Kidney epithelial cell (primary cell): ENCODE measurements around the gene ST6GALNAC5. TPM values are rescaled to one million over a fixed set of nuclear protein-coding genes. Genes with fewer than 3 reads are reported as not detected.

ENCODE experiments used
- DNase-seq: peaks from one replicate; pipeline ENCODE4 v3.0.0-alpha.2; 2010; ENCODE audit warnings: low read depth
- H3K27me3 ChIP-seq: 2 replicates; pipeline ENCODE4 v1.6.0; 2011; ENCODE audit warnings: low read length; ENCODE audit not compliant: control insufficient read depth, insufficient read depth
- H3K36me3 ChIP-seq: 2 replicates; pipeline ENCODE4 v1.5.1; 2011; ENCODE audit warnings: low read length; ENCODE audit not compliant: control insufficient read depth, insufficient read depth
- H3K4me3 ChIP-seq: 2 replicates; pipeline ENCODE4 v1.5.1; 2011; ENCODE audit warnings: low read depth, mild to moderate bottlenecking, control low read depth, low read length
- CTCF ChIP-seq: IDR thresholded peaks from 2 replicates; pipeline ENCODE4 v1.5.1; 2011; ENCODE audit warnings: mild to moderate bottlenecking, moderate library complexity, low read length, control low read depth, inconsistent platforms; ENCODE audit not compliant: insufficient read depth, poor library complexity, severe bottlenecking
- total RNA-seq: library from RNA; depleted of rRNA; stranded (reverse); fragments of >200 nt; gene quantifications from 2 replicates; pipeline ENCODE4 v1.2.3, GENCODE V29; 2015

ST6GALNAC5 gene
- total RNA-seq, 1 donor from 2014 or later: 9.4 TPM

GRCh38 chr1:76929136-76929535 lies 61.9 kb downstream of the ST6GALNAC5 start:
- Histone ChIP-seq H3K36me3 (no peaks in the 10 kb centered on the region), H3K4me3 (no peak overlapping the region), H3K27me3 (no peaks in the 10 kb centered on the region)
- DNase-seq: no peak
- no peak for TF ChIP-seq CTCF

- Histone ChIP-seq H3K4me3 (no peak overlapping the region), H3K36me3 (no peaks in the 10 kb centered on the region), H3K27me3 (no peaks in the 10 kb centered on the region)
- no peak for TF ChIP-seq CTCF
- DNase-seq: no peak
Observed at GRCh38 chr1:76933847-76934815, 66.9 kb downstream of the ST6GALNAC5 start.

- no peak for TF ChIP-seq CTCF
Observed at GRCh38 chr1:76938304-76938703, 71.0 kb downstream of the ST6GALNAC5 start.

GRCh38 chr1:76939050-76939816 lies 72.0 kb downstream of the ST6GALNAC5 start:
- Histone ChIP-seq H3K27me3 (no peaks in the 10 kb centered on the region), H3K36me3 (no peaks in the 10 kb centered on the region), H3K4me3 (no peak overlapping the region)
- no peak for TF ChIP-seq CTCF
- DNase-seq: peak; percentile 25

More at GRCh38 chr1:76938304-76938703, 71.0 kb downstream of the ST6GALNAC5 start:
- H3K27me3 ChIP-seq: no peaks in the 10 kb centered on the region
- H3K36me3 ChIP-seq: no peaks in the 10 kb centered on the region
- DNase-seq: no peak
- no peak overlapping the region for H3K4me3 ChIP-seq

- H3K27me3 ChIP-seq: no peaks in the 10 kb centered on the region
- no peaks in the 10 kb centered on the region for H3K36me3 ChIP-seq
- H3K4me3 ChIP-seq: no peak overlapping the region
- DNase-seq: no peak
- no peak for TF ChIP-seq CTCF
Observed at GRCh38 chr1:76939817-76940216, 72.5 kb downstream of the ST6GALNAC5 start.
